NCI-H226 (cell line): ENCODE data around the gene UNC79.

ENCODE experiments used
- DNase-seq: peaks from one replicate; pipeline ENCODE4 v3.0.0-alpha.2; 2015

UNC79 gene

DNA sequence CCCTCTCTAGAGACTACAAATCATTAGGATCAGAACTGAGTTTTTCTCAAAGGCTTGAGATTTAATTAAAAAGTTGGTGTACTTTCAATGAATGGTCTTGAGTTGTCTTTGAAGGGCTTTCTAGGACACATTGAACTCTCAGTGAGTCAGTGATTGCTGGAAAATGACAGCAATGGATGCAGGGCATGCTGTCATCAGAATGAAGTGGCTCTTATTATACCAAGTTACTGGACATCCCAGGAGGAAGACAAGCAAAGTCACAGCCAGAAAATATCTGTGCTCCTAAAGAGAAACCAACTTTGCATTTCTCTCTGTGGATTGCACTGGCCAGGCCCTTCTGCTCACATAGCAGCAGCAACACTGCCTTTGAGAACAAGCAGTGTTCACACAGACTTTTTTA lies 244.9 kb downstream of the UNC79 start:
- no peak for DNase-seq

DNA sequence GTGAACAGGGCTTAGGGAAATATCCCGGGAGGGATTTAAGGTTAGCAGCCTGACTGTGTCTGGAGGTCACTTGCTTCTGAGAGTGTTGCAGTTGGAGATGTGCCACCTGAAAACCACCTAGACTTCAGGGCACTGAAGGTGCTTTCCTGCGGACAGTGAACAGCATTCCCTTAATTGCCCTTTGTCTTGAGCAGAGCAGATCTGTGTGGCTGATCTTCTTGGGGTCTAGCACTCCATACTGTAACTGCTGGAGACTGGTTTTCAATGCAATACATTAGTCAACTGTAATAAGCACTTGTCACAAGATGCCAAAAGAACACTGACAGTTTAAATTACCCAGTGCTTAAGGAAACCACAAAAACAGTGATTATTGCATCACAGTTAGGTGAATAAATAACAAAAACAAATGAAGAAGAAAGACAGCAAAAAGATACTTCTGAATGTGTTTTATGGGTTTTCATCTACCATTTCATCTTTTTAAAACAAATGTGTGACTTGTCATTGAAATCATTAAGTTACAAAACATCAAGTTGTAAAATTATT lies 245.7 kb downstream of the UNC79 start:
- no peak for DNase-seq

DNA sequence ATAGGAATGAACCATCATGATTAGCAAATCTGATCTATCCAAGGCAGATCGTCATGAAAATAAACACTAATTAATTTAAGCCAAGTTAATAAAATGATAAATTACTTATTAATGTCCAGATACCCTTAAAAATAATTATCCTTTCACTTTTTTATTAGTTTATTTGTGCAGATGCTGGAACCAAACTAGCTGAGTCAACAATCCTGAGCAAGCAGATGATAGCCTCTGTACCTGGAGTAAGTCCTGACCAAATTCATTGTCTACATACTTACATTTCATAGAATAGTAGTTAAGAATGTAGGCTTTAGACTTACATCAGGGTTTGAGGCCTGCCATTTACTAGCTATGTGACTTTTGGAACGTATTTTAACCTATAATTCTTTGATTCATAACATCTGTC lies 251.7 kb downstream of the UNC79 start:
- DNase-seq = no peak

DNA sequence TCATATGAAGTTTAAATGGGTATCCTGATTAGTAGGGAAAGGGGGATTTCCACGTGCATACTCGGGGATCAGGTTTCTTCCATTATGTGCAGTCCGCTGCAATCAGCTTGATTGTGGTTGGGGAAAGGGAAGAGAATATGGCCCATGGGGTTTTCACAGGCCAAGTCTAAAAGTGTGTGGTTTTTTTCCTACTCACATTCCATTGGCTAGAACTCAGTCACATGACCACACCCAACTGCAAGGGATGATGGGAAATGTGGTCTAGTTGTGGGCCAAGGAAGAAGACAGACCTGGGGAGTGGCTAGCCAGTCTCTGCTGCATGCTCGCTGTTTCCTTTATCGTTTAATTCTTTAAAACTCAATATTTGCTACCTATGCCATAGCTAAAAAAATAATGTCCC lies 252.5 kb downstream of the UNC79 start:
- DNase-seq = no peak

- DNase-seq = no peak
Measured at GRCh38 chr14:93685121-93685895, 254.6 kb downstream of the UNC79 start.

GRCh38 chr14:93686268-93686667 lies 255.5 kb downstream of the UNC79 start:
- DNase-seq = no peak

DNA sequence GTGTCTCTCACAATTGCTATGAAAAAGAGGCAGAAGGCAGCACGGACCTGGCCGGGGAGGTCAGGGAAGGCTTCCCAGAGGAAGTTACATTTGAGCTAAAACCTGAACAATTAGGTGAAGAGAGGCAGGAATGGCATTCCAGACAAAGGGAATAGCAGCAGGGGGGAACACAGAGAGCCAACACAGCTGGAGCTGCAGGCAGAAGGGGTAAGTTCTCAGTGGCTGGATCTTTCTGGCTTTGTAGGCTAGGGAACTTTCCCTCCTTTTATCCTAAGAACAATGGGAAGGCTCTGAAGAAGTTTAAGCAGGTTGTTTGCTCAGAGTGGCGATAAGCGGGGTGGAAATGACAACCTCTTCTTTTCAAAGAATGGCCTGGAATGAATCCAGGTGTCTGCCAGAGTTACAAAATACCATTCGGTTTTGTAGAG lies 257.5 kb downstream of the UNC79 start:
- no peak for DNase-seq

DNA sequence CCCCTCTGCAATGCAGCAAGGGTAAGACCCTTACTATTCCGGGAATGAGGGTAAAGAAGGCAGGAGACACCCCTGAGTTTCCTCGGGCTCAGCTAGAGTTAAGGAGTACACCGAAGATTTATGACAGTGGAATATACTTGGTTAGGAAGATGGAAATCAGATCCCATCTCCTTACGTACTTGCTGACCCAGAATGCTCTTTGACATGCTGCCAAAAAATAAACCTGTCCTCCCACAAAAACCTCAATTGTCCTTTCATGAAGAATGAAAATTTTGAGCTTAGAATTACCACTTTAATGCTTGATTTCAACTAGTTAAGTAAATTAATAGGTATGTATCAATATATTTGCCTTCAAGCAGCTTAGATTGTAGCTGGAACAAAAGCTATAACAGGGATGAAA lies 258.1 kb downstream of the UNC79 start:
- no peak for DNase-seq

DNA sequence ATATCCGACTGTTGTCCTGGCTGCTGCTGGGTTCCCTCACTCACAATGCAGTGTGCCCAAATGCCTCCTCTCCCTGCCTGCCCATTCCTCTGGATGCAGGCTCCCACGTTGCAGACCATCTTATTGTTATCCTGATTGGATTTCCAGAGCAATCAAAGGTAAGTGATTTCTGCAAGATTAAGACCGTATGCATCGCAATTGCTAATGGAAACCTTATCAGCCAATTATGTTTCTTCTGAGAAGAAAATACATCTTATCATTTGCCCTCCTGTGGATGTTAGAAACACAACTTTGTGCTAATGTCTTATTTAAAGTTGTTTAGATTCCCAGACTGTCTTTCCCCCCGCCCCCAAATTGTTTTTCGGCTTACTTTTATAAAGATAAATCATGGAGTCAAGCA lies 259.4 kb downstream of the UNC79 start:
- no peak for DNase-seq

GRCh38 chr14:93691042-93691780 lies 260.5 kb downstream of the UNC79 start:
- DNase-seq = no peak

DNA sequence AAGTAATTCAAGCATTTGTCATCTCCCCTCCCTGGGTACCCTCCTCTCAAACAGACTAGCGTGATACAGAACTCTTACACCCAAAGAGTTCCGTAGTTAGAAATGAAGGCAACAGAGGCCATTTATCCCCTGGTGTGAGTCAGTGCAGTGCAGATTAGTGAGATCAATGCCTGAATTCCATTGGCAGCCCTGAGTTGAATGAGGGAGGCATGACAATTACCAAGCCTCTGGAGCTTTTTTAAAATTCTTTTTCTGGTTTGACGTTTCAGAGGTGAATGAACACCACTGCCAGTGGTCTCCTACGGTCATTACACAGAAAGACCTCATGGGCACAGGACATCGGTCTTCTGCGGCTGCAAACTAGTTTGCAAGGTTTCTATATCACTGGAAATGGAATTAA lies 263.2 kb downstream of the UNC79 start:
- DNase-seq = no peak

DNA sequence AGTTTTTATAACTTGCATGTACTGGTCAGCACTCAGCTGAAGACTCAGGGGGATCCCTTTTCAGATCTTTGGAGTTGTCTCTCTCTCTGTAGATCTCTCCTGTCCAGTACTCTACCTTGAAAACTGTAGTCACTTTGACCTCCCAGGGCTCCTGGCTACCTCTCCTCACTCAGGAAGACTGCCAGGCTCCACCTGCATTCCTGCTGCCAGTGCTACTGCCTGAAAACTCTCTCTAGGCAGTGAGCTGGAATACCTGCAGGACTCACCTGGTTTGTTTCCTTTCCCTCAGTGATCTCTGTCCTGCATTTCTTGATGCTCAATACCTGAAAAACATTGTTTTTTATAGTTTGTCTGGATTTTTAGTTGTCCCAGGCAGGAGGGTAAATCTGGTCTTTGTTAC lies 270.2 kb downstream of the UNC79 start:
- no peak for DNase-seq

DNA sequence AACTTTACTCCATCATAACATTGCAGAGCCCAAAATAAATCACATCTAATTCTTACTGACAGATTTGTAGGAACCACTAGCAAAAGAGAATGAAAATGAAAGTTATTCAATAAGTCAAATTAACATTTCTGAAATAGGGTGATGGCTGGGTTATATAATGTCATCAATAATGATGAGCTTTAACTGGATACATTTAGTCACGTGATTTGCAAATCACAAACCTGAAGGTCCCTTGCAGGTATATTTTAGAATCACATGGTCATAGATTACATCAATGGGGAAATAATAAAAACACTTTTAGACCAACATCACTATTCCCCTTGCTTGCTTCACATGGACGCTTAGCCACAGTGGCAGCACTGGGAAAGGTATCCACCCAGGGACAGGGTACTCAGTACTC lies 270.8 kb downstream of the UNC79 start:
- DNase-seq = no peak

GRCh38 chr14:93702946-93703345 lies 272.2 kb downstream of the UNC79 start:
- no peak for DNase-seq

GRCh38 chr14:93703941-93704340 lies 273.2 kb downstream of the UNC79 start:
- DNase-seq = no peak

DNA sequence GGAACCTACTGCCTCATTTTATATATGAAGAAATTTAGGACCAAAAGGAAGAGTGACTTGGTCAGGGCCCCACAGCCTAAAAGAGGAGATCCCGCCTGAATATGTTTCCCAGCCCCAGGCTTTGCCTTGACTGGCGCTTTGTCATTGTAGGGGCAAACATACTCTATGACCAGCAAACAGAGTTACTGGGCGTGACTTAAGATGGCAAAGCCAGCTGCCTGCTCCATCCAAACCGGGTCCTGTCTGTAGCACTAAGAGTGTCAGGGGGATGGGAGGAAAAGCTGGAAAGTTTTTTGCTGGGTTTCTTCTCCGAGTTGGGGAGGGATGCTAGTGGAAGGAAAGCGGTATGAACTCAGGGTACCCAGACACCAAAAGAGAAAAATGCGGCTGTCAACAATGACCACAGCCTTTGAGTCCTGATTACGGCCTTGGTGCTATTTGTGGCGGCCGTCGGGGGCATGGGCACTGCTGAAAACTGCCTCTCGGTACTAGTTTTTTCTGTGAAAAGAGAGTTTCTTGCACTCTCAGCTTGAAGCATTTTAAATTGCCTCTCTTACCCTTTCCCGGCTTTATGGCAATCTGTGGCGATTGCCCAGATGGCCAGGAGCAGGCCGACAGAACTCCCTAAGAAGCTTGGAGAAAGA lies 274.9 kb downstream of the UNC79 start:
- no peak for DNase-seq

- DNase-seq = no peak
Measured at GRCh38 chr14:93706360-93706955, 275.7 kb downstream of the UNC79 start.

DNA sequence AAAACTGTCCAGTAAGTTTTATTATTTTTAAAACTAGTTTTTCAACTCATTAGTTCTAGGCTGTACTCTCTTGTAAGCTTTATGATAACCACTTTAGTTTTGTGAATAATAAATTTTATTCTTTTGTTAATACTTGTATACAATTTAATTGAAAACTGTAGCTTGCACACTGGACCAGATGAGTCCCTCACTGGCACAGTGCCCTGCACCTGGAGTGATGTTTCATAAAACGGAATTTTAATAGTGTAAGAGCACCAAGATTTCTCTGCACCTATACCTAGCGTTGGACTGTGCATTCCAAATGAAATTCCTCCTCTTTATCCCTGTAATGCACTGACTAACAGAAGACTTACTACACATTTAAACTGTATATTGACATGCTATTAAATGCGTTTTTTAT lies 276.7 kb downstream of the UNC79 start:
- no peak for DNase-seq

GRCh38 chr14:93708311-93708734 lies 277.6 kb downstream of the UNC79 start:
- DNase-seq = no peak

DNA sequence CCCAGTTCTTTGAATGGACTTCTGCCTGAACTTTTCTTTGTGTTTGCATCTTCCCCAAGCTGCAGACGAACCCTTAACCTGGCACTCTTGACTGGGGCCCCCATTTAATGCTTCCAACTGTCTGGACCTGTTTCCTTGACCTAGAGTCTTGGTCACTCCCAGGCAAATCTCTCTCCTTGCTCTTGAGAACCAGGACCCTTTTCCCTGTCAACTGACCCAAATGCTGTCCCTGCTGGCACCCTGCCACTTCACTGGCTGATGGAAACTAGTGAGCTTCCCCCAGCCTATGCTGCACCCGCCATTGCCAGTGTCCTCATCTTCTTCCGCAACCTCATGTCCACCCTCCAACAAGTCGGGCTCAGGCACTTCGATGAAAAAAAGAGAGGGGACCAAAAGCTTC lies 278.1 kb downstream of the UNC79 start:
- DNase-seq = no peak

- DNase-seq = no peak
Measured at GRCh38 chr14:93709249-93709648, 278.5 kb downstream of the UNC79 start.

- no peak for DNase-seq
Measured at GRCh38 chr14:93712079-93712837, 281.5 kb downstream of the UNC79 start.
